H1 (cell line): ENCODE measurements around the gene ADPGK. TPM values are rescaled to one million over a fixed set of nuclear protein-coding genes. Genes with fewer than 3 reads are reported as not detected.

Source experiments
- CTCF ChIA-PET: fragments of 300-600 bp; sonication (Branson Sonifier 250); formaldehyde crosslinking; loops from one replicate; lab custom pipeline; 2021; ENCODE audit not compliant: partially characterized antibody; lab: Charles Lee
- POLR2A ChIA-PET: fragments of 300-600 bp; sonication (Branson Sonifier 250); formaldehyde crosslinking; loops from one replicate; lab custom pipeline; 2021; ENCODE audit warnings: inconsistent platforms; ENCODE audit not compliant: partially characterized antibody; lab: Charles Lee
- DNase-seq, 2 experiments: peaks; one replicate each; pipeline versions ENCODE4 v3.0.0 to v3.0.0-alpha.2; 2010 to 2022; ENCODE audit warnings: low spot score in 2 of 2, low read depth in 1 of 2, mixed read lengths in 1 of 2
- FAIRE-seq: peaks from 2 replicates; lab custom pipeline; 2011; peaks lifted over from hg19 to GRCh38; lab: Jason Lieb, UNC
- H2AFZ ChIP-seq: 2 replicates; pipeline ENCODE4 v1.8.1; 2012; ENCODE audit warnings: low read length, inconsistent platforms
- H2AK5ac ChIP-seq: 2 replicates; pipeline ENCODE4 v1.6.1; 2013; ENCODE audit warnings: low read depth, low read length
- H2BK120ac ChIP-seq: replicated peaks from 2 replicates; pipeline ENCODE3; 2013; ENCODE audit warnings: low read depth, low read length, inconsistent platforms
- H2BK12ac ChIP-seq: 2 replicates; pipeline ENCODE4 v1.6.1; 2013; ENCODE audit warnings: low read depth, low read length
- H2BK15ac ChIP-seq: 2 replicates; pipeline ENCODE4 v1.6.1; 2013; ENCODE audit warnings: low read length
- H2BK20ac ChIP-seq: 2 replicates; pipeline ENCODE4 v1.6.1; 2013; ENCODE audit warnings: low read length
- H2BK5ac ChIP-seq: 2 replicates; pipeline ENCODE4 v1.6.1; 2013; ENCODE audit warnings: low read depth, low read length
- H3K14ac ChIP-seq: 2 replicates; pipeline ENCODE4 v1.6.1; 2013; ENCODE audit warnings: inconsistent platforms; ENCODE audit not compliant: insufficient read length
- H3K18ac ChIP-seq: 2 replicates; pipeline ENCODE4 v1.6.1; 2013; ENCODE audit warnings: low read length; ENCODE audit errors: extremely low read depth
- H3K23ac ChIP-seq: 2 replicates; pipeline ENCODE4 v1.6.1; 2013; ENCODE audit warnings: inconsistent platforms; ENCODE audit not compliant: insufficient read length
- H3K23me2 ChIP-seq: 2 replicates; pipeline ENCODE4 v1.6.1; 2013; ENCODE audit warnings: low read depth, low read length
- H3K27ac ChIP-seq: 2 replicates; pipeline ENCODE4 v1.6.1; 2011; ENCODE audit warnings: low read depth, low read length, inconsistent platforms
- H3K27me3 ChIP-seq, 4 experiments: replicated peaks in 1 of 4; 1 replicate in 1 of 4; 2 replicates in 3 of 4; pipeline versions ENCODE4 v1.6.1 to v1.8.1; 2011 to 2013; ENCODE audit warnings: low read length in 3 of 4, mild to moderate bottlenecking in 3 of 4, inconsistent platforms in 2 of 4, mixed read lengths in 2 of 4, moderate library complexity in 1 of 4; ENCODE audit not compliant: control insufficient read depth in 3 of 4, insufficient read depth in 3 of 4; ENCODE audit errors: extremely low read depth in 1 of 4
- H3K36me3 ChIP-seq, 4 experiments: 2 replicates each; pipeline versions ENCODE4 v1.6.1 to v1.8.1; 2011 to 2013; ENCODE audit warnings: mild to moderate bottlenecking in 4 of 4, low read length in 3 of 4, moderate library complexity in 2 of 4, control low read depth in 1 of 4, inconsistent platforms in 1 of 4; ENCODE audit not compliant: insufficient read depth in 4 of 4, control insufficient read depth in 2 of 4
- H3K4ac ChIP-seq: replicated peaks from 2 replicates; pipeline ENCODE3; 2013; ENCODE audit warnings: low read length, low read depth, mixed read lengths, inconsistent platforms; ENCODE audit not compliant: insufficient read length
- H3K4me1 ChIP-seq, 4 experiments: replicated peaks in 1 of 4; 1 replicate in 1 of 4; 2 replicates in 3 of 4; pipeline versions ENCODE4 v1.6.1 to v1.8.1; 2011 to 2013; ENCODE audit warnings: low read length in 3 of 4, inconsistent platforms in 2 of 4, mixed read lengths in 1 of 4; ENCODE audit not compliant: insufficient read depth in 4 of 4, control insufficient read depth in 3 of 4
- H3K4me2 ChIP-seq, 2 experiments: 2 replicates each; pipeline versions ENCODE4 v1.6.1 to v1.8.1; 2011 to 2013; ENCODE audit warnings: low read depth in 2 of 2, low read length in 2 of 2, control low read depth in 1 of 2, inconsistent platforms in 1 of 2, mild to moderate bottlenecking in 1 of 2; ENCODE audit not compliant: insufficient read depth in 1 of 2
- H3K4me3 ChIP-seq, 4 experiments: fragments of 200-600, 300-600 bp in 1 of 4; sonication (generic), shearing (Covaris generic), sonication (Bioruptor Twin) in 1 of 4; 2 replicates each; pipeline versions ENCODE4 v1.5.1 to v1.8.1; 2011 to 2016; ENCODE audit warnings: low read length in 4 of 4, low read depth in 3 of 4, control low read depth in 2 of 4, inconsistent platforms in 2 of 4, mild to moderate bottlenecking in 2 of 4, mixed read lengths in 1 of 4, moderate library complexity in 1 of 4; ENCODE audit not compliant: insufficient read depth in 2 of 4; ENCODE audit errors: extremely low read depth in 1 of 4
- H3K56ac ChIP-seq: replicated peaks from 2 replicates; pipeline ENCODE3; 2013; ENCODE audit warnings: low read depth, mild to moderate bottlenecking, mixed read lengths, low read length, inconsistent platforms; ENCODE audit not compliant: insufficient read length
- H3K79me1 ChIP-seq: 2 replicates; pipeline ENCODE4 v1.6.1; 2013; ENCODE audit warnings: low read depth, low read length, control low read depth
- H3K79me2 ChIP-seq, 2 experiments: 2 replicates each; pipeline versions ENCODE4 v1.6.1 to v1.8.1; 2012 to 2013; ENCODE audit warnings: low read length in 2 of 2, mild to moderate bottlenecking in 2 of 2, inconsistent platforms in 1 of 2; ENCODE audit not compliant: insufficient read depth in 2 of 2, control insufficient read depth in 1 of 2
- H3K9ac ChIP-seq, 4 experiments: replicated peaks in 1 of 4; 1 replicate in 1 of 4; 2 replicates in 3 of 4; pipeline versions ENCODE4 v1.6.1 to v1.8.1; 2011 to 2013; ENCODE audit warnings: low read depth in 3 of 4, low read length in 3 of 4, control low read depth in 2 of 4, mild to moderate bottlenecking in 2 of 4, moderate library complexity in 2 of 4, inconsistent platforms in 1 of 4; ENCODE audit errors: extremely low read depth in 1 of 4
- H3K9me3 ChIP-seq, 2 experiments: 2 replicates each; pipeline versions ENCODE4 v1.6.1 to v1.8.1; 2012 to 2013; ENCODE audit warnings: mild to moderate bottlenecking in 2 of 2, moderate library complexity in 2 of 2, control low read depth in 1 of 2, inconsistent platforms in 1 of 2, low read depth in 1 of 2, low read length in 1 of 2, mixed read lengths in 1 of 2; ENCODE audit not compliant: insufficient read depth in 2 of 2
- H4K20me1 ChIP-seq, 2 experiments: replicated peaks in 1 of 2; 2 replicates each; pipeline versions ENCODE3 to v1.8.1; 2011 to 2013; ENCODE audit warnings: inconsistent platforms in 2 of 2, low read length in 2 of 2, mild to moderate bottlenecking in 1 of 2; ENCODE audit not compliant: insufficient read depth in 2 of 2, control insufficient read depth in 1 of 2
- H4K5ac ChIP-seq: 2 replicates; pipeline ENCODE4 v1.6.1; 2013; ENCODE audit warnings: low read length, low read depth, mixed read lengths, inconsistent platforms; ENCODE audit not compliant: insufficient read length
- H4K8ac ChIP-seq: 2 replicates; pipeline ENCODE4 v1.8.0; 2013; ENCODE audit warnings: mild to moderate bottlenecking, moderate library complexity, low read length, inconsistent platforms; ENCODE audit not compliant: insufficient read depth; ENCODE audit errors: extremely low read depth
- H4K91ac ChIP-seq: replicated peaks from 2 replicates; pipeline ENCODE3; 2013; ENCODE audit warnings: low read length, mixed read lengths, inconsistent platforms; ENCODE audit not compliant: insufficient read length
- JUN ChIP-seq: IDR thresholded peaks from 2 replicates; pipeline ENCODE4 v1.6.1; 2011; ENCODE audit warnings: low read depth, mild to moderate bottlenecking, improper control_type of control experiment, low read length
- PHF8 ChIP-seq: fragments of 200-600 bp; sonication (generic); conservative IDR thresholded peaks from 2 replicates; pipeline ENCODE4 v1.7.1; 2012; ENCODE audit warnings: low read depth, mild to moderate bottlenecking, inconsistent platforms, low read length, moderate library complexity
- SP2 ChIP-seq: IDR thresholded peaks from 2 replicates; pipeline ENCODE4 v1.6.1; 2012; ENCODE audit warnings: mild to moderate bottlenecking, low read length, inconsistent platforms
- TAF7 ChIP-seq: optimal IDR thresholded peaks from 2 replicates; pipeline ENCODE3; 2011; ENCODE audit warnings: low read depth, mild to moderate bottlenecking, inconsistent platforms, low read length, moderate library complexity, borderline replicate concordance
- TCF12 ChIP-seq: IDR thresholded peaks from 2 replicates; pipeline ENCODE4 v1.6.1; 2011; ENCODE audit warnings: low read depth, mild to moderate bottlenecking, low read length
- WGBS, 2 experiments: shearing (Covaris generic) in 1 of 2; methylation state at CpG; one replicate each; pipeline versions ENCODE4 v1.1.6 to v1.1.7; 2013 to 2015; ENCODE audit warnings: low lambda C conversion rate in 2 of 2, mixed read lengths in 2 of 2, inconsistent platforms in 1 of 2, low coverage in 1 of 2, missing lambda C conversion rate in 1 of 2; ENCODE audit not compliant: insufficient replicate concordance in 2 of 2, insufficient coverage in 1 of 2, insufficient read length in 1 of 2; ENCODE audit errors: extremely low coverage in 1 of 2, missing lambda C conversion rate in 1 of 2; 5-methylcytosine and 5-hydroxymethylcytosine counted together
- polyA plus RNA-seq, 7 experiments: library from polyadenylated mRNA; depleted of rRNA in 3 of 7; stranded (reverse) in 5 of 7; unstranded in 2 of 7; fragments of >200 nt in 5 of 7; fragments of 200-250 nt in 2 of 7; gene quantifications; 1 replicate in 5 of 7; 2 replicates in 1 of 7; 4 replicates in 1 of 7; pipeline versions ENCODE4 v1.2.1 to v1.2.3, GENCODE V29; 2011 to 2013; ENCODE audit warnings: missing spikeins in 2 of 7, mixed read lengths in 2 of 7
- total RNA-seq: library from RNA; stranded (reverse); fragmentation: NEBNext Ultra II Directional; extraction: Animal tissue kit (Norgen Biotek cat#: 25700); gene quantifications from 2 replicates; pipeline ENCODE4 v1.2.1, GENCODE V29; 2021

ADPGK gene
- total and polyA plus RNA-seq, 2 of the 8 experiments (the other 6 are each of a cell fraction or from before 2014, with no cell fraction given) = 32.2 to 38.2 TPM

GRCh38 chr15:72785841-72786240, 2.3 kb upstream of the ADPGK start:
- H2AFZ ChIP-seq = no peak overlapping the region
- H3K23me2 ChIP-seq = peaks cover 6% of the 10 kb centered on the region
- no peak overlapping the region for H4K91ac ChIP-seq
- no peak overlapping the region for H3K4ac ChIP-seq
- no peak overlapping the region for H2BK15ac ChIP-seq
- no peak overlapping the region for H3K56ac ChIP-seq
- ChIA-PET CTCF (interaction anchor here (1.2 to 2.0 kb wide), 6 partner anchors 9 to 459 kb away, joined by 4 to 21 read pairs (median 6); no protein-coding TSS in a partner anchor), POLR2A (interaction anchor here (1.0 to 3.3 kb wide), 2 partner anchors 9 to 266 kb away, joined by 3 to 11 read pairs; no protein-coding TSS in a partner anchor)
- H2AK5ac ChIP-seq = no peak overlapping the region
- H3K14ac ChIP-seq = no peak overlapping the region
- H3K4me1 ChIP-seq = peaks cover 0 to 8% (median 2%) of the 10 kb centered on the region in 4 experiments; a peak in 3 of 7 replicates
- no peak overlapping the region for H2BK20ac ChIP-seq
- 78% methylated on average over 2 of the region's 2 CpGs; no CpG with 5 or more reads in 1 of the 2 experiments for WGBS, 2 experiments
- H2BK12ac ChIP-seq = no peak overlapping the region
- no peaks in the 10 kb centered on the region; the same call in 1 of the 2 replicates for H3K79me1 ChIP-seq
- H3K27me3 ChIP-seq = no peaks in the 10 kb centered on the region
- H3K79me2 ChIP-seq = peaks cover 0 to 24% of the 10 kb centered on the region in 2 experiments; a peak in 3 of 4 replicates
- H3K4me2 ChIP-seq = no peak overlapping the region
- no peak overlapping the region for H3K9ac ChIP-seq
- H3K27ac ChIP-seq = no peak overlapping the region
- no peak overlapping the region for H4K8ac ChIP-seq
- no peak overlapping the region for H2BK120ac ChIP-seq
- H3K18ac ChIP-seq = no peak overlapping the region
- no peaks in the 10 kb centered on the region for H3K36me3 ChIP-seq
- no peak overlapping the region for H2BK5ac ChIP-seq
- H3K9me3 ChIP-seq = no peaks in the 10 kb centered on the region
- DNase-seq (no peak), FAIRE-seq (no peak)
- H3K23ac ChIP-seq = no peak overlapping the region
- H3K4me3 ChIP-seq = no peak overlapping the region
- H4K20me1 ChIP-seq = peaks cover 0 to 2% of the 10 kb centered on the region in 2 experiments
- no peak overlapping the region for H4K5ac ChIP-seq
- TF ChIP-seq TCF12 (no peak), JUN (no peak), PHF8 (no peak), SP2 (no peak), TAF7 (no peak)
